Measurements from ENCODE around the gene VPS54.

GRCh38 chr2:64065516-64065915 is 46.3 kb upstream of the VPS54 start:
- no peak for TF ChIP-seq CREB1 (IDR thresholded peaks at IDR 0.05)
- TF ChIP-seq CREB1 (CRISPR knock-in tag; IDR thresholded peaks at IDR 0.05) = no peak
- no peak for TF ChIP-seq GABPA (tag; conservative IDR thresholded peaks at IDR 0.05; ENCODE audit: low read depth)
- TF ChIP-seq, protein P1, sequence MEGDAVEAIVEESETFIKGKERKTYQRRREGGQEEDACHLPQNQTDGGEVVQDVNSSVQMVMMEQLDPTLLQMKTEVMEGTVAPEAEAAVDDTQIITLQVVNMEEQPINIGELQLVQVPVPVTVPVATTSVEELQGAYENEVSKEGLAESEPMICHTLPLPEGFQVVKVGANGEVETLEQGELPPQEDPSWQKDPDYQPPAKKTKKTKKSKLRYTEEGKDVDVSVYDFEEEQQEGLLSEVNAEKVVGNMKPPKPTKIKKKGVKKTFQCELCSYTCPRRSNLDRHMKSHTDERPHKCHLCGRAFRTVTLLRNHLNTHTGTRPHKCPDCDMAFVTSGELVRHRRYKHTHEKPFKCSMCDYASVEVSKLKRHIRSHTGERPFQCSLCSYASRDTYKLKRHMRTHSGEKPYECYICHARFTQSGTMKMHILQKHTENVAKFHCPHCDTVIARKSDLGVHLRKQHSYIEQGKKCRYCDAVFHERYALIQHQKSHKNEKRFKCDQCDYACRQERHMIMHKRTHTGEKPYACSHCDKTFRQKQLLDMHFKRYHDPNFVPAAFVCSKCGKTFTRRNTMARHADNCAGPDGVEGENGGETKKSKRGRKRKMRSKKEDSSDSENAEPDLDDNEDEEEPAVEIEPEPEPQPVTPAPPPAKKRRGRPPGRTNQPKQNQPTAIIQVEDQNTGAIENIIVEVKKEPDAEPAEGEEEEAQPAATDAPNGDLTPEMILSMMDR (IDR thresholded peaks at IDR 0.05 in 2 of 3, conservative IDR thresholded peaks at IDR 0.05 in 1 of 3; ENCODE audit: insufficient read depth in 2 of 3, low read depth in 1 of 3, low read length in 3 of 3) = no peak
- TF ChIP-seq, protein P2, sequence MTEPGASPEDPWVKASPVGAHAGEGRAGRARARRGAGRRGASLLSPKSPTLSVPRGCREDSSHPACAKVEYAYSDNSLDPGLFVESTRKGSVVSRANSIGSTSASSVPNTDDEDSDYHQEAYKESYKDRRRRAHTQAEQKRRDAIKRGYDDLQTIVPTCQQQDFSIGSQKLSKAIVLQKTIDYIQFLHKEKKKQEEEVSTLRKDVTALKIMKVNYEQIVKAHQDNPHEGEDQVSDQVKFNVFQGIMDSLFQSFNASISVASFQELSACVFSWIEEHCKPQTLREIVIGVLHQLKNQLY (CRISPR knock-in tag; conservative IDR thresholded peaks at IDR 0.05) = no peak
- no peak for TF ChIP-seq THRA (IDR thresholded peaks at IDR 0.05)
- no peak for TF ChIP-seq MAFK (IDR thresholded peaks at IDR 0.05; ENCODE audit: low read length)

Data from K562 (cell line).